GM12891 (cell line): ENCODE measurements around the gene UGT1A7.
"Not testable (repeated sequence)": the region's sequence is repeated elsewhere in the genome, so short reads cannot be mapped to it uniquely, and the experiment has no call there.

Experiments
- DNase-seq: peaks from one replicate; pipeline ENCODE4 v3.0.0; 2011; ENCODE audit warnings: low spot score; ENCODE audit not compliant: insufficient read length
- FAIRE-seq: peaks from 2 replicates; lab custom pipeline; 2011; peaks lifted over from hg19 to GRCh38; lab: Jason Lieb, UNC
- PAX5 ChIP-seq: IDR thresholded peaks from 2 replicates; pipeline ENCODE4 v1.6.1; 2011; ENCODE audit warnings: low read length, moderate library complexity, mild to moderate bottlenecking; ENCODE audit not compliant: insufficient read depth, severe bottlenecking
- POLR2A ChIP-seq: IDR thresholded peaks from 2 replicates; pipeline ENCODE4 v1.6.1; 2011; ENCODE audit warnings: low read depth, low read length, control low read depth
- POLR2AphosphoS5 ChIP-seq: IDR thresholded peaks from 2 replicates; pipeline ENCODE4 v1.6.1; 2011; ENCODE audit warnings: low read depth, low read length, control low read depth
- POU2F2 ChIP-seq: IDR thresholded peaks from 2 replicates; pipeline ENCODE4 v1.6.1; 2011; ENCODE audit warnings: low read depth, mild to moderate bottlenecking, control low read depth, low read length, moderate library complexity
- SPI1 ChIP-seq: IDR thresholded peaks from 2 replicates; pipeline ENCODE4 v1.6.1; 2011; ENCODE audit warnings: low read depth, low read length, control low read depth
- TAF1 ChIP-seq: IDR thresholded peaks from 2 replicates; pipeline ENCODE4 v1.6.1; 2011; ENCODE audit warnings: low read depth, low read length, control low read depth

UGT1A7 gene

GRCh38 chr2:233743464-233744259 is 62.0 kb downstream of the UGT1A7 start:
- no peak for FAIRE-seq
- DNase-seq, result no peak
- TF ChIP-seq POLR2AphosphoS5 (no peak), SPI1 (no peak)

- peak; percentile 47 for FAIRE-seq
- no peak for TF ChIP-seq POLR2A
- no peak for TF ChIP-seq POLR2AphosphoS5
- no peak for TF ChIP-seq TAF1
- TF ChIP-seq PAX5, result no peak
Observed at GRCh38 chr2:233745073-233745755, 63.5 kb downstream of the UGT1A7 start.

GRCh38 chr2:233745838-233746237 is 64.1 kb downstream of the UGT1A7 start:
- FAIRE-seq, DNase-seq: not testable (repeated sequence)

More at GRCh38 chr2:233745073-233745755, 63.5 kb downstream of the UGT1A7 start:
- no peak for DNase-seq

GRCh38 chr2:233746475-233747282 is 65.0 kb downstream of the UGT1A7 start:
- FAIRE-seq (no peak), DNase-seq (no peak)
- TF ChIP-seq PAX5, result no peak
- TF ChIP-seq SPI1, result no peak
- no peak for TF ChIP-seq POU2F2
- no peak for TF ChIP-seq TAF1
- TF ChIP-seq POLR2AphosphoS5, result no peak
- no peak for TF ChIP-seq POLR2A

- DNase-seq, result no peak
- TF ChIP-seq POLR2A (no peak), SPI1 (no peak), POLR2AphosphoS5 (no peak), POU2F2 (no peak), PAX5 (no peak), TAF1 (no peak)
- no peak for FAIRE-seq
Observed at GRCh38 chr2:233747283-233747544, 65.5 kb downstream of the UGT1A7 start.

GRCh38 chr2:233750689-233751088 is 69.0 kb downstream of the UGT1A7 start:
- not testable (repeated sequence) for FAIRE-seq

GRCh38 chr2:233751212-233752009 is 69.7 kb downstream of the UGT1A7 start:
- not testable (repeated sequence) for FAIRE-seq, DNase-seq

More at GRCh38 chr2:233750689-233751088, 69.0 kb downstream of the UGT1A7 start:
- DNase-seq, result not testable (repeated sequence)

GRCh38 chr2:233754872-233755611 is 73.3 kb downstream of the UGT1A7 start:
- TF ChIP-seq POLR2A, result no peak
- FAIRE-seq (no peak), DNase-seq (no peak)

GRCh38 chr2:233756429-233757081 is 74.9 kb downstream of the UGT1A7 start:
- FAIRE-seq (no peak), DNase-seq (no peak)
- no peak for TF ChIP-seq PAX5
- no peak for TF ChIP-seq POLR2A
- TF ChIP-seq SPI1, result no peak
- no peak for TF ChIP-seq POU2F2
- no peak for TF ChIP-seq TAF1
- no peak for TF ChIP-seq POLR2AphosphoS5

GRCh38 chr2:233758141-233758540 is 76.4 kb downstream of the UGT1A7 start:
- FAIRE-seq, result no peak
- TF ChIP-seq POLR2A (no peak), POU2F2 (no peak), SPI1 (no peak), TAF1 (no peak), PAX5 (no peak), POLR2AphosphoS5 (no peak)
- DNase-seq, result no peak
